GM12892 (cell line): ENCODE measurements around the gene IRS1.

Experiments used
- POLR2A ChIP-seq: IDR thresholded peaks from 2 replicates; pipeline ENCODE4 v1.6.1; 2011; ENCODE audit warnings: low read depth, low read length, control low read depth
- POLR2AphosphoS5 ChIP-seq: IDR thresholded peaks from 2 replicates; pipeline ENCODE4 v1.6.1; 2011; ENCODE audit warnings: low read depth, low read length, control low read depth

GRCh38 chr2:226828191-226828590, 28.6 kb upstream of the IRS1 start:
- TF ChIP-seq POLR2AphosphoS5 (no peak), POLR2A (no peak)
